ENCODE measurements around the gene GNGT1.

GNGT1 gene

DNA sequence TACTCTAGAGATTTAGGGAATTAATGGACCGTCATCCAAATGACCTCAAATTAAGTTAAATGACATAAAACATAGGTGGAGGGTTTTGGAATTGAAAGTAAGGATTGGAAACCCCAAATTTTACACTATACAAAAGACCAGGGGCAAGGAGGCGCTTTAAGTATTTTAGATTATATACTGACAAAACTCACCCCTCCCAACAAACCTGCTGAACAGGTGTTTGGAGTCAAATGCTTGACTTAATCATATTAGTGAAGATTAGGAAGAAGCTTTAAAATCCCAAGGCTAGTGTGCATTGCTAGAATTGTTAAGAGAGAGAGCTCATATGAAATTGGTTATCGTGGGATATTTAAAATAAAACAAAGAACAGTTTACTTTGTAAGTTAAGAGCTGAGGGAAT, at the start of gene GNGT1:
Gene GNGT1, plus strand, starts transcription at position 301 of the 400 bp plus-strand sequence. CDS start 180 bp downstream, outside the sequence.
- no peak for DNase-seq

DNA sequence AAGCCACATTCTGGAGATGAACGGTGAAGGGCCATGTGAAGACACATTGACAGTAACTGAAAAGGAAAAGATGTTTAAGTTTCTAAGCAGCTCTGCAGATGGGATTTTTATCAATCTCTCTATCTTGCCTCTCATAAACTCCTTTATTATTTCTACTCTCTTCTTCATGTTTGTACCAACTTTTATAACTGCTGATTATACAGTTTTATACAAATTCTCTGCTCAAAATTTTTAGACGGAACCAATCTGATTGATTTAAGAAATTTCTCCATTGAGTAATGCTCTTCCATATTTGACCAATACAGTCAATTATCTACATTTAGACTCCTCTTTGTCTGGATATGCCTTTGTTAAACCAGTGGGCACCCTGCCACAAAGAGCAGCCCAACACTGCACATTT, 47.5 kb upstream of the GNGT1 start:
- no peak for DNase-seq

DNA sequence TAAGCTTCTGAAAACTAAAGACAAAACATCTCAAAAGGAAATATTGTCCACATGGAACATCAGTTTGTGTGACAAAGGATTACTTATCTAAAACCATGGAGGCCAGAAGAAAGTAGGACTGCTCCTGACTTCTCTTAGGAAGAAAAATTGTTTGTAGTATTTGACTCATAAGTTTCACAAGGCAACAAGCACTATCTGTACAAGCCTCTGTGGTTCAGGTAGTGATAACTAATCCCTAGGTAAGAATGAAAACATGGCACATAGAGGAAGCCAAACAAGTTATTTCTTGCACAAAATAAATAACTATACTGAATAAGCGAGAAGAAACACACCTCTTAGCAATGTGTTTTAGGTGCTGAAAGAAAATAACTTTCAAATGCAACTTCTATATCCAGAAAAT, 46.1 kb upstream of the GNGT1 start:
- DNase-seq, result no peak

DNA sequence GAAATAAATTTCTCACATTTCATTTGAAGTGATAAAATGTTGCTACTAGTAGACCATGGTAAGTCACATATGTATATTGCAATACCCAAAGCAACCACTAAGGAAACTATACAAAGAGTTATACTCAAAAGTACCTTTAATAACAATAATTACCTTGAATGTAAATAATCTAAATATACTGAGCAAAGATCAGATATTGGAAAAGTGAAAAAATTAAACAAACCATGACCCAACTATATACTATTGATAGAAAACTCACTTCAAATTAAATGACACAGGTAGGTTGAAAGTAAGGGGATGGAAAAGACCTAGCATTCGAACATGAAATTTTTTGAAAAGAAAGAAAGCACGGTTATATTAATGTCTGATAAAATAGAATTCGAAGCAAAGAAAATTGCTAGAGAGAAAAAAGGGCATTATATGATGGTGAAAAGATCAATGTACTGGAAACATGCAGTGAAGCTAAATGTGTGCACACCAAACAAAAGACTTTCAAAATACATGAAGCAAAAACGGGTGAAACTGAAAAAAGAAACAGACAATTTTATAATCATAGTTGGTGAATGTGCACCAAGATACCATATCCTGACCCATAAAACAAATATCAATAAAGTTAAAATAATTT, 44.9 kb upstream of the GNGT1 start:
- no peak for DNase-seq

DNA sequence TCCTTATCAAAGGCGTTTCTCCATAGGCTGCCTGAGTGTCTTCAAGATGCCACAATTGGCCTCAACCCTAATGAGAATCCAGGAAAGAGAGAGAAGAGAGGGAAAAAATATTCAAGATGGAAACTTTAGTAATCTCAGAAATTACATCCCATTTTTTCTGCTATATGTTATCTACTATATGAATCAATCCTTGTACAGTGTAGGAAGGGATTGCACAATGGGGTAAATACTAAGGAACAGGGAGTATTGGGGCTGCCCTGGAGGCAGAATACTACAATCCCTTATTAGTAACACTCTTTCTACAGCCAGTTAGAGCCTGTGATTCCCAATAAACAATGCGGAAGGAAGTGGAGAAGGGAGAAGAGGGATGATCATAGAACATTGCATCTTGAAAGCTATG, 43.7 kb upstream of the GNGT1 start:
- no peak for DNase-seq

DNA sequence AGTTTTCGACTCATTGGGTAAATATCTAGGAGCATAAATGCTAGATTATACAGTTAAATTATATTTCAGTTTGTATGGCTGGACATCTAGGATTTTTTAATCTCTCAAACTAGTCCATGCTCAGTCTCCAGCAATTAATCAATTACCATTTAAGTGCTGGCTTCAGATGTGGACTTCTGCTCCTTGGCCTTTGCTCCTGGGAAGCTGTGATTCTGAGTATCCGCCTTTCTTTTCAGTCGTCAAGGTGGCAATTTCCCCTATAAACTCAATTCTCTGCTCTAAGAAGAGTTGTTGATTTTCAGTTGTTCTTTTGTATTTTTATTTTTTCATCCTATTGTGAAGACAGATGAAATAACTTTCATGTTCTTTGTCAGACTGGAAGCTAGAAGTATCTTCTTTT, 39.5 kb upstream of the GNGT1 start:
- no peak for DNase-seq

DNA sequence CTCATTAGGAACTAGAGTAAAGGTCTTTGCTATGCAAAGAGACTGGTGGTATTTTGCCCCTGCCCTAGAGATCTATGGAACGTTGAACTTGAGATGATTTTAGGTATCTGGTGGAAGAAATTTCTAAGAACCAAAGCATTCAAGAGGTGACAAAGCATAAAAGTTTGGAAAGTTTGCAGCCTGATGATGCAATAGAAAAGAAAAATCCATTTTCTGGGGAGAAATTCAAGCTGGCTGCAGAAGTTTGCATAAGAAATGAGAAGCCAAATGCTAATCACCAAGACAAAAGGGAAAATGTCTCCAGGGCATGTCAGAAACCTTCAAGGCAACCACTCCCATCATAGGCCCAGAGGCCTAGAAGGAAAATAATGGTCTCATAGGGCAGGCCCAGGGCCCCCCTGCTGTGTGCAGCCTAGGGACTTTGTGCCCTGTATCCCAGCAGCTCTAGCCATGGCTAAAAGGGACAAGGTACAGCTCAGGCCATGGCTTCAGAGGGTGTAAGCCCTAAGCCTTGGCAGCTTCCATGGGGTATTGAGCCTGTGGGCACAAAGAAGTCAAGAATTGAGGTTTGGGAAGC, 32.3 kb upstream of the GNGT1 start:
- DNase-seq, result no peak

DNA sequence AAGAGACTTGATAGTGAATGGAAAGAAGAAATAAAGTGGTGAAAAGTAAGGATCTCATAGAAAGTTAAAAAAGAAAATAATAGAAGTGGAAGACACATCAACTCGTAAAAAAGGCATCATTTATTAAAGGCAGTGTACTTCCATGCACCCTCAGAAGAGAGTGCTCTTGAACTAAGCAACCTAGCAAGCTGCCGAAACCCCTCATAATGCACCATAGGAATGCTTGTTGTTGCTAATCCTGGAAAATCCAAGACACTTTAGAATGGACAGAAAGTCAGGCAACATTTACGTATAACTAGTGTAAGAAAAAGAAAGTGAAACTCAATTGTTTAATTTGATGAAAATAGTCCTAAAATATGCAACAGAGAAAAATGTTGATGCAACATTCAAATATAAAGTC, 28.6 kb upstream of the GNGT1 start:
- DNase-seq, result no peak

DNA sequence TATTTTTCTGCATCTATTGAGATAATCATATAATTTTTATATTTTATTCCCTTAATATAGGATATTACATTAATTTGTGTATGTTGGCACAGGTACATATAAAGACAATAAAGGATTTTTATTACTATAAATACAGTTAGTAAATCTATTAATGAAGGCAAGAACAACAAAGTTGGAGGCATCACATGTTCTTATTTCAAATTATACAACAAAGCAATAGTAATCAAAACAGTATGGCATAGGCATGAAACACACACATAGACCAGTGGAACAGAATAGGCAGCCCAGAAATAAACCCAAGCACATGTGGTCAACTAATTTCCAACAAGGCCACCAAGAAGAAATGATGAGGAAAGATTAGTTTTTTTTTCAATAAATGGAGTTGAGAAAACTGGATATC, 27.0 kb upstream of the GNGT1 start:
- no peak for DNase-seq

DNA sequence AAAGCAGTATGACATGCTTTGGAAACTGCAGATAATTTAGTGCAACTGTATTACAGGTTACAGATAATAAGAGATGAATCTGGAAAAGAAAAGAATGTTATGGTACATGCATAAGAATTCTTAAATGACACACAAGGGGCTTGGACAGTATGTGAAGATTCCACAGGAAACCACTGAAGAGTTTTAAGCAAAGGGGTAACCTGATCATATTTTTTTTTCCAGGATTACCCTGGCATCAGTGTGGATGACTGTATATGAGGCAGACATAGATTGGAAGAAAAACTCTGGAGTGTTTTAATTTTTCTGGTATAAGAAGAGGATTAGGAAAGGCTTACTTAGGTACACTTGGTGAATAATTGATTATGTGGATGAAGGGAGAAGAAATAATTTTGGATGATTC, 23.9 kb upstream of the GNGT1 start:
- DNase-seq, result no peak

DNA sequence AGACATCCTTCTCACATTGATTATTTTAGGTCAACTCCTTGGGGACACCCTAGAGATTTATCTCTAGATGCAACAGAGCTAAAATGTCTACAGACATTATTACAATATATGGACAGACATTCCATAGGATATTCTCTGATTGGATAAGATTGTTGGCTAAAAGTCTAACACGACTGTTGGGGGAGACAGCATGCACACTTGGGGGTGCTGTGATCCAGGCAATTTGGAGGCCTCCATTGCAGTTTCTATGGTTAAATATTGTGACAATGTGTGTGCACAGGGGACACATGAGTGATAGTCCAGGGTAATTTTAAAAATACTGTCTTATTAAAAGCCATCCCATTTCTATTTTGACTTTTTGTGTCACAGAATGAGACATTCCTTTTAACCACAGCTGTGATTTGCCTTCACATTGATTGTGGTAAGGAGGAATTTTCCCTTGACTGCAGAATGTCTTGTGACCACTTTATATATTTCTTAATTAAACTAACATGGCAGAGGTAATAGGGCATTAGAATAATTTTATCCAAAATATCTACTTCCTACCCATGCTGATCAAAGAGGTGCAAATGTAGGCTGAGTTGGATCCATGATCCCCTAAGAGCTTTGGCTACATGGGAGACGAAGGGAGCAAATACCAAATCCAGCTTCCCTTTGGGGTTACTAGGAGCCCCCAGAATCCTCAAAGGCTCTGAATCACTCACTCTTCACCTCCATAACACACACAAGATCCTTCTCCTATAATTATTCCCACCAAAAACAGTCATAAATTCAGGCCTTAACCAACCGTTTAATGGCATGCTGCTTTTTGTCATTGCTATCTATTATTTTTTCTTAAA, 23.1 kb upstream of the GNGT1 start:
- DNase-seq, result no peak

DNA sequence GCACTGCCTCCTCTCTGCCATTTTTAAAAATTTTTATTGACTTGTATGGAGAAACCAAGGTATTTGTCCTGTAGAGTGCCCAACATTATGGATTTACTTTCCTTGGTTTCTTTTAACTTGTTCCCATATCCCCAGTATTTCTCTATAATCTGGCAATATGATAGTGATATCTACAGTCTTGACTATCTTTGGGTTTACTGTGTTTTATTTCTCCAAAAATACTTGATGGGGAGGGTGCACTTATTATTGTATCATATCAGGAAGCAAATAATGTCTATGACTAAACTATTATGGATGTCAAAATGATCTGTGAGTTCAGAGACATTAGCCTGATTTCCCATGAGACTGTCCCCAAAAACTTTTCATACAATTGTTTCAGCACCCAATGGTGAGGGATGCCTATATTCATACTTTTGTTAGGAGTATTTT, 22.4 kb upstream of the GNGT1 start:
- DNase-seq, result no peak

DNA sequence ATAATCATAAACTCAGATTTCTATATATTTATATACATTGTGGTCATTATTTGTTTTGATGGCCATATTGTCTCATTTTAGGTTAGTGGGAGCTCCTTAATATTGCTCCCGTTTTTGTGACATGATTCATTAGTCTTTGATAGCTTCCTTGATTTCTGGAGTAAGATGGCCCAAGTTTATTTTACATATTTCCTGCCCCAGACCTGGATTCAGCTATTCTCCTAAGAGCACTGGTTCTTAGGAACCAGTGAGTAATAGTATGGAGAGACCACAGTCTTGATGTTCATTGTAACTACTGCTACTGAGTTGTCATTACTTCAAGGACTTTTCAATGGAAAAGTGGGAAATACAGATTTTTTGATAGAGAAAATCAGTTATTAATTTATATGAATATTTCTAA, 21.8 kb upstream of the GNGT1 start:
- DNase-seq, result no peak

DNA sequence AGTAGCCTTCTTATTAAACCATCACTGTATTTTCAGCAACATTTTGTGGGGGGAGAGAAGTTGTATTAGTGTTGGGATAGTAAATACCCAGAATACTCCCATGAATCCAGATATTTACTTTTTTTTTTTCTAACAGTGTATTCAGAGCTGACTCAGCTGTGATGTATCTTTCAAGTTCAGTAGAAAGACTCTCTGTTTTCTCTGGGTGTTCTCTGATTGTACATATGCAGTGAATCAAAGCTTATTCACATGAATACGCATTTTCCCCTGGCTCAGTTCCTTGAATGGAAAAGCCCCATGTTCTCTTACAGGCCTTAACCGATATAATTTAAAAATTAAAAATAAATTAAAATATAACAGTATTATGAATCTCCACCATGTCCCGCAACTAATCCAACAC, 17.1 kb upstream of the GNGT1 start:
- DNase-seq, result no peak

DNA sequence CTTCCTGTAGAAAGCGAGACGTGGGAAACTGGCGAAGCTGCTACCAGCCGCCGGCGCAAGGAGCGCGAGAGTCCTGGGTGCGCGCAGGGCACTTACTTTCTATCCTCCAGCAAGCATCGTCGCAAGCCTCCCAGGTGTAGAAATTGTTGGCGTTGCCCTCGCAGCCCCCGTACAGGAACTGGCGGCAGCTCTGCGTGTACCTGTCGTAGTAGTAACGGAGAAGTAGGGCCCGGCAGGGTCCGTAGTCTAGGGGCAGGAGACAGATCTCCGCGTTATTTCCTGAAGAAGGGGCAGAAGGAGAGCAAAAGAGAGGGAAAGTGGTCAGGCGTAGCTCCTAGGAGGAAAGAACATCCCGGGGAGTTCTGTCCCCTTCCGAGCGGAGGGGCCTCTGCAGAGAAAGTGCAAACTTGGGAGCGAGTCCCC, 16.3 kb upstream of the GNGT1 start:
- DNase-seq, result peak; percentile 7

DNA sequence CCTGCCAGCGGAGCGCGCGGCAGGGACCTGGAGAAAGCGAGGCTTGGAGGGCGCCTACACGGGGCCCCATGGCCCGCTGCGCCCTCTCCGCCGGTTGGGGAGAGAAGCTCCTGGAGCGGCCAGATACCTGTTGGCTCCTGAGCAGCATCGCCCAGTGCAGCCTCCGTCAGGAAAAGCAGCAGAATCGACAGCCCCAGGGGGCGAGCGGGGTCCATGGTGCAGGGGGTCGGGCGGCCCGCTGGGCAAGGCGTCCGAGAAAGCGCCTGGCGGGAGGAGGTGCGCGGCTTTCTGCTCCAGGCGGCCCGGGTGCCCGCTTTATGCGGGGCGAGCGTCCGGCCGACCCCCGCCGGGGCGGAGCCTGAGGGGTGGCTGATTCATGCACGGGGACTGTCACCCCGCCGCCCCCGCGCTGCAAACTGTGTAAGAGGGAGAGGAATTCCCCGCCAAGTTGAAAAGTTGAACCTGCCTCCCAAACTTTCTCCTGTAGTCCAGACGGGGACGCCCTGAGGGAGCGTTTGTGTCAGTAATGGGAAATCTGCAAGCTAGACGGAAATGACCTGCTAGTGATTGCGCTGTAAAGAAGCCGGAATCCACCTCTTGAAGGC, 15.8 kb upstream of the GNGT1 start, which contains the start of gene TFPI2:
Gene TFPI2, minus strand, starts transcription at position 290 of the 605 bp plus-strand sequence. Its CDS starts 75 bp downstream, at position 215.
- peak; percentile 5 for DNase-seq

DNA sequence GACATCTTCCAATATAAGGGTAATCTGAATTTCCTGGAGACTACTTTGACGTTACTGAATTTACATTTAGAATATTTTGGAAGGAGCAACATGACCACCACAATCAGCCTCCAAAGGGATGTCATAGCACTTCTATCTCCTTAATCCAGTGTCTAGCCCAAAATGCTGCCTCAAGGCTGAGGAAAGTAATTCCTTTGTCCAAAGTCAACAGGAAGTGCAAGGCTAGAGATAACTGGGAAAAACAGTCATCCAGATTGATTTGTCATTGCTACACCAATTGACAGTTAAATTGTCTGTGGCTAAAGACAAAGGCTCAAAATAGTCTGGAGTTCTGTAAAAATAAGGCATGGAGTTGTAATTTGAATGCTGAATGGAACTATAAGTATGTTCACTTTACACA, 11.9 kb upstream of the GNGT1 start:
- no peak for DNase-seq

DNA sequence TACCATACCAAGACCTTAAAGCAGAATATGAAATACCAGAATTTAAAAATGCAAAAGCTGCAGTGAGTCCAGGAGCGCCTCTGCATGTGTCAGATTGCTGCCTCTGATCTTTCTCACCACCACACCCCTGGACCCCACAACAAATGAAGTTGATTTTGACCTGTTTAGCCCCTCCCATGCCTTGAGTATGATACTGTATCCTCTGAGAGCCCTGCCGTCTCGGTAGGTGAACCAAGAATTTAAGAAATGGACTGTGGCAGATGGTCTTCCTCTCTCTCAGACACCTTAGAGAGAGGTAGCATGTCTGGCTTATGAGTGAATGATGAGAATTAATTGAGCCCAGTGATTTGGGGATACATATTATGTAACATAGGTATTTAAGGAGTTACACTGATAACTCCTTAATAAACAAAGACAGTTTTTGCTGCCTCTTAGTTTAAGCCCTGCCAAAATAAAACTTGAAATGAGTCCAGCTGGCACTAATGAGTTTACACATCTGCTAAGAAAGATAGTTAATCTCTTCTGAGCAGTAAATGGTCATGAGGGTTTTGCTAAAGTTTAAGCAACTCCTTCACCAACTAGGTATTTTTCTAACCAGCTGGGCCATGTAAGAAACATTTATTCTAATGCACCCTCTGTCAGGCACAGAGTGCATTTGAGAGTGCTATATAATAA, 11.3 kb upstream of the GNGT1 start:
- DNase-seq, result no peak

DNA sequence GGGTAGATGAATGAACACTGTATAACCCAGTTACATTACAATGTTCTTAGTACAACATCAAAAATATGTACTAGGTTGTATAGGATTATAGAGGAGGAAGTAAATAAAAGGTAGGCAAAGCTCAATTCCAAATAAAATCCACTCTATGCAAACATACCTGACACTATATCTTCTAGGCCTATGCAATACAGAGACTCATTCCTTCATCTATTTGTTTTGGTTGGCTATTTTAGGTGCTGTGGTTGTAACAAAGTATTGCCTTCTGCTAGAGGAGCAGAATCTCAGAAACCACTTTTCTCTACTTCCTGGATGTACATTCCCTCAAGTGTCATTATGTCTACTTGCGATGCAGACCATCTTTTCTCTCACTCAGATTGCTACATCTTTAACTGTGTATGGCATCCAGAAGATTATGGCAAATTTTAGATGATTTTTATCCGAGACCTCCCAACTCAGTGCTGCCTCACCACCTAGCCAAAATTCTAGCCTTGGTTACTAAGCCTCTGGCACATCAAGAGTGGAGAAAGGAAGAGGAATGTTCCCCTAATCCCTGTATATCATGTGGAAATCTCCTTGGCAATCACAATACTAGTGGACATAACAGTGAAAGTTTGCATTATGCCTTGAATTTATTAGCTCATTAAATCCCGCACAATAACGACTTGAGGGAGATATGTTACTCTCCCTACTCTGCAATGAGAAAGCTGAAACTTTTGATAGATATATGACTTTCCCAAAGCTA, 10.3 kb upstream of the GNGT1 start:
- DNase-seq, result no peak

DNA sequence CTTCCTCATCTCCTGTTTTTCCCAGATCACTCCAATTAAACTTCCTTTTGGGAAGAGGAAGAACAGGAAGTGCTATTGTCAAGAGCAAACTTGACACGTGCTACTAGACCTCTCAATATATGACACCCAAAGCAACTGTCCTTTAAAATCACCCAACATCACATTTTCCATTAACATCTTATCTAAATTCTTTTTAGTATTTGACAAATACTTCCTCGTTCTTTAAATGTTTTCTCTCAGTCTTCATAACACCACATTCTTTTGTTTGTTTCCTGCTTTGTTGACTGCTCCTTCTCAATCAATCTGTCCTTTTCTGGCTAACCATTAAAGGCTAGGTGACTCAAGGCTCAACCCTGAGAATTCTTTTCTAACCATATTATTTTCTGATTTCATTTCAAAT, 8.7 kb upstream of the GNGT1 start:
- no peak for DNase-seq

DNA sequence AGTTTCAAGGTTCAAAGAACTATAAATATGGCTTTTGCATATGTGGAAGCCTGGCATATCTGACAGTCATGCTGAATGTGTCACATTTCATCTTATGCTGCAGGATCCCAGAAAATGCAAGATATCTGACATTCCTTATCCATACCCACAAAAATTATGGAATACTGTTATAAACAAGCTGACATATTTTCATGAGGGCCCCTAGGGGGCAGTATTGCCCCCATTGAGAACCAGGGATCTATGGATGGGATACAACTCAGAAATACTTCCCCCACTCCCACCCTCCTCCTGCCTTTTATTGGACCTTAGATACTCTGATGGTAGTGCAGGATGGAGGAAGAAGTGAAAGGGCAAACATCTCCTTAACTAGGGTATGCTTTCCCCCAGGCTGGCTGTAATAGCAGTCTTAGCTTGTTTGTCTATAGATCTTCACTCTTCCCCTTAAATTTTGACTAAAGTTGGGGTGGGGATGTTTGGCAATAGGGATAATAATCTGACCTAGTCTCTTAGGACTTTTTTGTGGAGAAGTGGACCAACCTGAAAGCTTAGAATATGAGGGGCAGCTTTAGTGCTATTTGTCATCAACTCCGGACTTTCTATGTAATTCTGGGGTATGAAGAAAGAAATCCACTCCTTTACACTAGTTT, 3.5 kb upstream of the GNGT1 start:
- no peak for DNase-seq

All from NCI-H510A treated with DMSO at 0.1 percent for 48 hours (cell line).